Measurements from ENCODE around the gene ULBP3.

Gene ULBP3

DNA sequence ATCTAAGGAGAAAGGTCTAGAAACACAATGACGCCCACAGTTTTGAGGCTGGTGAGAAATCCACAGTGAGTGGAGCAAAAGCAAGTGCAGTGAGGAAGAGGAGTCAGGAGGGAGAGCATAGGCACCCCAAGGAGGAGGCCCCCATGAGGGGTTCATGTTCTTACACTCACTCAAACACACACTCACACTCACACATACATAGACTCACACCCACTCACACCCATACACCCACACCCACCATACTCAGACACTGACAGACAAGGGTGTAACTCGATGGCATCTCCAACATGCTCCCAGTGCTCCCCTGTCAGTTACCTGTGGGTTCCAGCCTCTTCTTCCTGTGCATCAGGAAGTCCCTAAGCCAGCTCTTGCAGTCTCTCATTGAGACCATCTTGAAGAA lies 3.8 kb downstream of the ULBP3 start:
- no peak for TF ChIP-seq ZBTB7A (IDR thresholded peaks at IDR 0.05; ENCODE audit: low read depth)
- TF ChIP-seq FOXM1 (IDR thresholded peaks at IDR 0.05; ENCODE audit: borderline replicate concordance, low read depth): no peak
- TF ChIP-seq TCF12 (IDR thresholded peaks at IDR 0.05; ENCODE audit: low read depth): no peak
- TF ChIP-seq, protein P1, sequence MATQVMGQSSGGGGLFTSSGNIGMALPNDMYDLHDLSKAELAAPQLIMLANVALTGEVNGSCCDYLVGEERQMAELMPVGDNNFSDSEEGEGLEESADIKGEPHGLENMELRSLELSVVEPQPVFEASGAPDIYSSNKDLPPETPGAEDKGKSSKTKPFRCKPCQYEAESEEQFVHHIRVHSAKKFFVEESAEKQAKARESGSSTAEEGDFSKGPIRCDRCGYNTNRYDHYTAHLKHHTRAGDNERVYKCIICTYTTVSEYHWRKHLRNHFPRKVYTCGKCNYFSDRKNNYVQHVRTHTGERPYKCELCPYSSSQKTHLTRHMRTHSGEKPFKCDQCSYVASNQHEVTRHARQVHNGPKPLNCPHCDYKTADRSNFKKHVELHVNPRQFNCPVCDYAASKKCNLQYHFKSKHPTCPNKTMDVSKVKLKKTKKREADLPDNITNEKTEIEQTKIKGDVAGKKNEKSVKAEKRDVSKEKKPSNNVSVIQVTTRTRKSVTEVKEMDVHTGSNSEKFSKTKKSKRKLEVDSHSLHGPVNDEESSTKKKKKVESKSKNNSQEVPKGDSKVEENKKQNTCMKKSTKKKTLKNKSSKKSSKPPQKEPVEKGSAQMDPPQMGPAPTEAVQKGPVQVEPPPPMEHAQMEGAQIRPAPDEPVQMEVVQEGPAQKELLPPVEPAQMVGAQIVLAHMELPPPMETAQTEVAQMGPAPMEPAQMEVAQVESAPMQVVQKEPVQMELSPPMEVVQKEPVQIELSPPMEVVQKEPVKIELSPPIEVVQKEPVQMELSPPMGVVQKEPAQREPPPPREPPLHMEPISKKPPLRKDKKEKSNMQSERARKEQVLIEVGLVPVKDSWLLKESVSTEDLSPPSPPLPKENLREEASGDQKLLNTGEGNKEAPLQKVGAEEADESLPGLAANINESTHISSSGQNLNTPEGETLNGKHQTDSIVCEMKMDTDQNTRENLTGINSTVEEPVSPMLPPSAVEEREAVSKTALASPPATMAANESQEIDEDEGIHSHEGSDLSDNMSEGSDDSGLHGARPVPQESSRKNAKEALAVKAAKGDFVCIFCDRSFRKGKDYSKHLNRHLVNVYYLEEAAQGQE (IDR thresholded peaks at IDR 0.05; ENCODE audit: low read depth): no peak
- TF ChIP-seq YY1 (IDR thresholded peaks at IDR 0.05; ENCODE audit: low read depth): no peak
- no peak for TF ChIP-seq RAD21 (IDR thresholded peaks at IDR 0.05; ENCODE audit: low read depth)
- TF ChIP-seq CREB1 (IDR thresholded peaks at IDR 0.05; ENCODE audit: low read depth): no peak
- TF ChIP-seq TEAD4 (IDR thresholded peaks at IDR 0.05): no peak
- no peak for TF ChIP-seq CEBPB (IDR thresholded peaks at IDR 0.05)

DNA sequence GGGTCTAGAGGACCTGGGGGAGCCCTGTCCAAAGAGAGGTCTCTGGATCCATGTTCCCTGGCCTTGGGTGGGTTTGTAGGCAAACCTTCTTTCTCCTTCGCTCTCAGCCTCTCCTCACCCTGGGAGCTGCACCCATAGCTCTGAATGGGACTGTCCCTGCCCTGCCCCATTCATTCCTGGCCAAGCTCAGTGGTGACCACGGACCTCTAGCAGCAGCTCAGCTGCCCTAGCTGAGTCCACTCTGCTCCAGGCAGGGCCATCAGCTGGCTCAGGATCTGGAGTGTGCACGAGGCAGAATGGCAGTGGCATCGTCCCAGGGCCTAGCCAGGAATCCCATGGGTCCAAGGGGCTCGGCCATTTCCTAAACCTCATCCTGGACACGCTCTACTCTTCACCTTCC lies 5.3 kb downstream of the ULBP3 start:
- TF ChIP-seq, protein P2, sequence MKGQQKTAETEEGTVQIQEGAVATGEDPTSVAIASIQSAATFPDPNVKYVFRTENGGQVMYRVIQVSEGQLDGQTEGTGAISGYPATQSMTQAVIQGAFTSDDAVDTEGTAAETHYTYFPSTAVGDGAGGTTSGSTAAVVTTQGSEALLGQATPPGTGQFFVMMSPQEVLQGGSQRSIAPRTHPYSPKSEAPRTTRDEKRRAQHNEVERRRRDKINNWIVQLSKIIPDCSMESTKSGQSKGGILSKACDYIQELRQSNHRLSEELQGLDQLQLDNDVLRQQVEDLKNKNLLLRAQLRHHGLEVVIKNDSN (IDR thresholded peaks at IDR 0.05): no peak
- TF ChIP-seq NFIC (IDR thresholded peaks at IDR 0.05): no peak
- TF ChIP-seq FOXM1 (IDR thresholded peaks at IDR 0.05; ENCODE audit: borderline replicate concordance, low read depth): no peak
- no peak for TF ChIP-seq TCF12 (IDR thresholded peaks at IDR 0.05; ENCODE audit: low read depth)
- no peak for TF ChIP-seq ZBTB7A (IDR thresholded peaks at IDR 0.05; ENCODE audit: low read depth)
- TF ChIP-seq TAF1 (IDR thresholded peaks at IDR 0.05; ENCODE audit: low read depth): no peak
- TF ChIP-seq EGR1 (IDR thresholded peaks at IDR 0.05): no peak
- TF ChIP-seq, protein P3, sequence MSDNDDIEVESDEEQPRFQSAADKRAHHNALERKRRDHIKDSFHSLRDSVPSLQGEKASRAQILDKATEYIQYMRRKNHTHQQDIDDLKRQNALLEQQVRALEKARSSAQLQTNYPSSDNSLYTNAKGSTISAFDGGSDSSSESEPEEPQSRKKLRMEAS (IDR thresholded peaks at IDR 0.05): no peak
- no peak for TF ChIP-seq CREB1 (IDR thresholded peaks at IDR 0.05; ENCODE audit: low read depth)

DNA sequence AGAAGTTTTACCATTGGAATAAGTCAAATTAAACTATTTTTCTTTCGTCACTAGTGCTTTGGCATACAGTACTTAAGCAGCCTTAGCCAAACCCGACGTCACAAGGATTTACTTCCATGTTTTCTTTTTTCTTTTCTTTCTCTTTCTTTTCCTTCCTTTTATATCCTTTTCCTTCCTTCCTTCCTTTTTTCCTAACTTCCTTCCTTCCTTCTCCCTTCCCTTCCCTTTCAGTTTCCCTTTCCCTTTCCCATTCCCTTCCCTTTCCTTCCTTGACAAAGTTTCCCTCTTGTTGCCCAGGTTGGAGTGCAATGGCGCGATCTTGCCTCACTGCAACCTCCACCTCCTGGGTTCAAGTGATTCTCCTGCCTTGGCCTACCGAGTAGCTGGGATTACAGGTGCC lies 9.9 kb downstream of the ULBP3 start:
- no peak for TF ChIP-seq TAF1 (IDR thresholded peaks at IDR 0.05; ENCODE audit: low read depth)
- TF ChIP-seq RAD21 (IDR thresholded peaks at IDR 0.05; ENCODE audit: low read depth): no peak
- TF ChIP-seq NFIC (IDR thresholded peaks at IDR 0.05): no peak
- TF ChIP-seq, protein P2 (IDR thresholded peaks at IDR 0.05): no peak
- no peak for TF ChIP-seq CREB1 (IDR thresholded peaks at IDR 0.05; ENCODE audit: low read depth)

DNA sequence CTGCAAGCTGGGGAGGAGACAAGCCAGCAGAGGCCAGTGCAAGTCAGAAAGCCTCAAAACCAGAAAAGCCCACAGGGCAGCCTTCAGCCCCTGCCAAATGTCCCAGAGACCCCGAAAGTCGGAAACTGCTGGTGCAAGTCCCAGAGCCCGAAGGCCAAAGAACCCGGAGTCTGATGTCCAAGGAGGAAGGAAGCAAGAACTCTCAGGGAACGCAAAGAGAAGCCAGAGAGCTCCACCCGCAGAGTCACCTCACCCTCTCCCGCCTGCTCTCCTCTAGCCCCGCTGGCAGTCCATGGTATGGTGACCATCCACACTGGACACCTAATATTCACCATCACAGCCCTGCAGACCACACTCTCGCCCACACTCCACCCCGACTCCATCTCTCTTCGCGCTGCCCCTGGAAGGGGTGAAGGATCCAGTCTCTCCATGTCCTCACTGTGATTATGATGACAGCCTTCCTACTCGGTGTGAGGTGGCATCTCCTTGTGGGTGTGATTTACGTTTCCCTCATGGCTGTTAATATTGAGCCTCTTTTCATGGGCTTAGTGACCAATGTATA lies 10.6 kb downstream of the ULBP3 start:
- TF ChIP-seq TAF1 (IDR thresholded peaks at IDR 0.05; ENCODE audit: low read depth): no peak
- TF ChIP-seq RAD21 (IDR thresholded peaks at IDR 0.05; ENCODE audit: low read depth): no peak
- no peak for TF ChIP-seq TCF12 (IDR thresholded peaks at IDR 0.05; ENCODE audit: low read depth)
- TF ChIP-seq FOXM1 (IDR thresholded peaks at IDR 0.05; ENCODE audit: borderline replicate concordance, low read depth): no peak
- TF ChIP-seq, protein P1 (IDR thresholded peaks at IDR 0.05; ENCODE audit: low read depth): no peak
- no peak for TF ChIP-seq YY1 (IDR thresholded peaks at IDR 0.05; ENCODE audit: low read depth)
- TF ChIP-seq, protein P3 (IDR thresholded peaks at IDR 0.05): no peak
- TF ChIP-seq TEAD4 (IDR thresholded peaks at IDR 0.05): no peak
- no peak for TF ChIP-seq CREB1 (IDR thresholded peaks at IDR 0.05; ENCODE audit: low read depth)
- no peak for TF ChIP-seq EP300 (IDR thresholded peaks at IDR 0.05; ENCODE audit: borderline replicate concordance)

DNA sequence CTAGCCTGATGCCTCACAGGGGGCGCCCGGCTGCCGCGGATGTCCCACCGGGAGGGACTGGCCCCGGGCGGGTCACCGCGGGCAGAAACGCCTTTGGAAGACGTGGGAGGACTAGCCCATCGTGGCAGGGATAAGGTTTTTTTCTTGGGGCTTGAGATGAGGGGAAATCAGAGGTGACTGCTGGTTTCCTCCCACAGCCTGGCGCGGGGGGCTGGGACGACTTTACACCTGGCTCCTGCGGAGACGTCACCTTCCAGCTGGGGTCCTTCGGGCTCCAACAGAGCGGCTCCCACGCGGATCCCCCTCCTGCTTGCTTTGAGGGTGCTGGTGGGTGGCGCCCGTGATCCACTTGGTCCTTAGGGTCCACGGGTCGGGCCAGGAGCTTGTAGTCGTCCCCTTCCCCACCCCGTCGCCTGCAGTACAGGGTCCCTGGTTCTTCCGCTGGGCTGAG lies 11.4 kb downstream of the ULBP3 start:
- TF ChIP-seq YY1 (IDR thresholded peaks at IDR 0.05; ENCODE audit: low read depth) (no peak), TAF1 (IDR thresholded peaks at IDR 0.05; ENCODE audit: low read depth) (no peak), NFIC (IDR thresholded peaks at IDR 0.05) (no peak), FOXM1 (IDR thresholded peaks at IDR 0.05; ENCODE audit: borderline replicate concordance, low read depth) (no peak), EGR1 (IDR thresholded peaks at IDR 0.05) (no peak), ZBTB7A (IDR thresholded peaks at IDR 0.05; ENCODE audit: low read depth) (no peak), CREB1 (IDR thresholded peaks at IDR 0.05; ENCODE audit: low read depth) (no peak), TEAD4 (IDR thresholded peaks at IDR 0.05) (no peak), RAD21 (IDR thresholded peaks at IDR 0.05; ENCODE audit: low read depth) (no peak), CEBPB (IDR thresholded peaks at IDR 0.05) (no peak), EP300 (IDR thresholded peaks at IDR 0.05; ENCODE audit: borderline replicate concordance) (no peak), TCF12 (IDR thresholded peaks at IDR 0.05; ENCODE audit: low read depth) (no peak)
- TF ChIP-seq, protein P3 (IDR thresholded peaks at IDR 0.05): no peak
- TF ChIP-seq, protein P1 (IDR thresholded peaks at IDR 0.05; ENCODE audit: low read depth): no peak
- TF ChIP-seq, protein P2 (IDR thresholded peaks at IDR 0.05): no peak

All from Ishikawa (cell line).